Measurements from ENCODE around the gene DNASE1L3.
A peak's percentile ranks its signal among the peaks of the same experiment; 100 is the strongest.

DNASE1L3 gene

DNA sequence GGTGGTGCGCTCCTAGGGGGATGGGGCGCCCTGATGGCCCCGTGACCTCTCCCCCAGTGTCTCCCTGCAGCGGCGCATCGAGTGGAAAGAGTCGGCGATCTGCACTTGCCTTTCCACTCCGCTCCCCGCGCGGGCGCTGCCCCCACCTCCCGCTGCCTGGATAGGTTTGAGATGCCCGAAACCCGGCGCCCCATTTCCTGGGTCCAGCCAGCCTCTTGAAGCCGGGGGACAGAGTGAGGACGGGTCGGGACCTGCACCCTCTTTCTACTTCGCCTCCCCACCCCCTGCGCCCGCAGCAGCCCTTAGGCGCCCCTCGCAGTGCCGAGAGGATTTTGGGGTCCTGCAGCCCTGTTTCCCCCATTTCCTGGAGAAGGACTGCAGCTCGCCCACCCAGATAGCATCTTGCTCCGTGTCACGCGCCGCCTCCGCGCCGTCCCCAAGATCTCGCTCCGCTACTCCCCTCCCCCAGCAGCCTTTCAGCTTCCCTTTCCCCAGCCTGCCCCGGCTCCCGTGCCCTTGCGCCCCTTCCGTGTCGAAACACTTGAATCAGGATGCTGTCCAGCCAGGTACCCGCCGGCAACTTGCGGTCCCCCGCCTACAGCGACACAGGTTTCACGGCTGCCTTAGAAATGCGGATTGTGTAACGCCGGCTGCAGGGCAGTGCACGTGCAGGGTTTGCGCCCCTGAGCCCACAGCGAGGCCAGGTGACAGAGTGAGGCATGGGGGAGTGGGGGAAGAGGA is 27.3 kb upstream of the DNASE1L3 start:
- peak overlapping the region; percentile 100 for H3K4me2 ChIP-seq (ENCODE audit: low read length)
- no peaks in the 10 kb centered on the region for H3K9me3 ChIP-seq (ENCODE audit: low read length)
- H2AFZ ChIP-seq (ENCODE audit: low read length), result no peak overlapping the region
- H3K4me1 ChIP-seq (ENCODE audit: insufficient read depth, low read length, severe bottlenecking), result peaks cover 18% of the 10 kb centered on the region
- TF ChIP-seq, protein P1, sequence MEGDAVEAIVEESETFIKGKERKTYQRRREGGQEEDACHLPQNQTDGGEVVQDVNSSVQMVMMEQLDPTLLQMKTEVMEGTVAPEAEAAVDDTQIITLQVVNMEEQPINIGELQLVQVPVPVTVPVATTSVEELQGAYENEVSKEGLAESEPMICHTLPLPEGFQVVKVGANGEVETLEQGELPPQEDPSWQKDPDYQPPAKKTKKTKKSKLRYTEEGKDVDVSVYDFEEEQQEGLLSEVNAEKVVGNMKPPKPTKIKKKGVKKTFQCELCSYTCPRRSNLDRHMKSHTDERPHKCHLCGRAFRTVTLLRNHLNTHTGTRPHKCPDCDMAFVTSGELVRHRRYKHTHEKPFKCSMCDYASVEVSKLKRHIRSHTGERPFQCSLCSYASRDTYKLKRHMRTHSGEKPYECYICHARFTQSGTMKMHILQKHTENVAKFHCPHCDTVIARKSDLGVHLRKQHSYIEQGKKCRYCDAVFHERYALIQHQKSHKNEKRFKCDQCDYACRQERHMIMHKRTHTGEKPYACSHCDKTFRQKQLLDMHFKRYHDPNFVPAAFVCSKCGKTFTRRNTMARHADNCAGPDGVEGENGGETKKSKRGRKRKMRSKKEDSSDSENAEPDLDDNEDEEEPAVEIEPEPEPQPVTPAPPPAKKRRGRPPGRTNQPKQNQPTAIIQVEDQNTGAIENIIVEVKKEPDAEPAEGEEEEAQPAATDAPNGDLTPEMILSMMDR (IDR thresholded peaks at IDR 0.05; ENCODE audit: low read length), result no peak
- TF ChIP-seq EZH2 (IDR thresholded peaks at IDR 0.05; ENCODE audit: borderline replicate concordance, low read length), result no peak
- H3K9me2 ChIP-seq (ENCODE audit: low read depth, low read length), result no peaks in the 10 kb centered on the region
- H3K9ac ChIP-seq (ENCODE audit: low read length), result peak overlapping the region; percentile 70
- H4K20me1 ChIP-seq (ENCODE audit: insufficient read depth, low read length), result no peaks in the 10 kb centered on the region
- H3K4me3 ChIP-seq (ENCODE audit: low read depth, low read length, poor library complexity, severe bottlenecking), result peak overlapping the region; percentile 71
- no peaks in the 10 kb centered on the region for H3K36me3 ChIP-seq (ENCODE audit: insufficient read depth, low read length)
- H3F3A ChIP-seq (ENCODE audit: insufficient read depth, low read length), result no peaks in the 10 kb centered on the region
- no peaks in the 10 kb centered on the region for H3K79me2 ChIP-seq (ENCODE audit: insufficient read depth, low read length)
- H3K27me3 ChIP-seq (ENCODE audit: insufficient read depth, low read length), result no peaks in the 10 kb centered on the region; the same call in 1 of the 2 replicates
- no peak overlapping the region for H3K27ac ChIP-seq (ENCODE audit: low read depth, low read length, poor library complexity, severe bottlenecking)

DNA sequence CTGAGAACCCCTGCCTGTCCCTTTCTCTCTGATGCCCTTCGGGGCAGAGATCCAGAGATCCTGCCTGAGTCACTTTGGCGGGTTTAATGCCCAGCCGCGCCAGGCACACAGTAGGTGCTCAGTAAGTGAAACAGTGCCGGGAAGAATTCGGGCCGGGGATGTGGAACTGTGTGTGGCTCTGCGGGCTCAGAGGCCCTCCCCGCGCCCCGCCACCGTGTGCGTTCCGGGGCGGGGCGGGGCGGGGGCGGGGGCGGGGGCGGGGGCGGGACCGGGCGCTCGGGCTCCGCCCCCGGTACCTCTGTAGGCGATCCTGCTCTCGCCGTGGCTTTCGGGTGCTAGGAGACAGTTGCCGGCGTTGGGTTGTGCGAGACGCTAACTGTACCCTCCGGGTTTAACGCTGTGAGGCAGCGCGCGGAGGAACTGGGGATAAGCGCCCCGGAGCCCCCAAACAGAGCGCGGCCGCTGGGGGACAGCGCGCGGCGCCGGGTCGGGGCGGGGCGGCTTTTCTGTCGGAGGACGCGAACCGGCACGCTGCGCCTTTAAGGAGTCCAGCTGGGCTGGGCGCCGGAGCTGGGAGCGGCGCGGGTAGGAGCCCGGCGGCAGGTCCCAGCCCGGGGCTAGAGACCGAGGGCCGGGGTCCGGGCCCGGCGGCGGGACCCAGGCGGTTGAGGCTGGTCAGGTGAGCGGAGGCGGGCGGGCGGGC is 26.6 kb upstream of the DNASE1L3 start, which contains the start of gene ABHD6:
Gene ABHD6 (plus strand): TSS at position 555 of the 703 bp plus-strand sequence. CDS start 18,795 bp downstream, outside the sequence.
- TF ChIP-seq, protein P1 (IDR thresholded peaks at IDR 0.05; ENCODE audit: low read length), result peak; percentile 55
- no peak for TF ChIP-seq EZH2 (IDR thresholded peaks at IDR 0.05; ENCODE audit: borderline replicate concordance, low read length)
- no peak within 1 kb of the TSS for H3K27ac ChIP-seq (ENCODE audit: low read depth, low read length, poor library complexity, severe bottlenecking)

DNA sequence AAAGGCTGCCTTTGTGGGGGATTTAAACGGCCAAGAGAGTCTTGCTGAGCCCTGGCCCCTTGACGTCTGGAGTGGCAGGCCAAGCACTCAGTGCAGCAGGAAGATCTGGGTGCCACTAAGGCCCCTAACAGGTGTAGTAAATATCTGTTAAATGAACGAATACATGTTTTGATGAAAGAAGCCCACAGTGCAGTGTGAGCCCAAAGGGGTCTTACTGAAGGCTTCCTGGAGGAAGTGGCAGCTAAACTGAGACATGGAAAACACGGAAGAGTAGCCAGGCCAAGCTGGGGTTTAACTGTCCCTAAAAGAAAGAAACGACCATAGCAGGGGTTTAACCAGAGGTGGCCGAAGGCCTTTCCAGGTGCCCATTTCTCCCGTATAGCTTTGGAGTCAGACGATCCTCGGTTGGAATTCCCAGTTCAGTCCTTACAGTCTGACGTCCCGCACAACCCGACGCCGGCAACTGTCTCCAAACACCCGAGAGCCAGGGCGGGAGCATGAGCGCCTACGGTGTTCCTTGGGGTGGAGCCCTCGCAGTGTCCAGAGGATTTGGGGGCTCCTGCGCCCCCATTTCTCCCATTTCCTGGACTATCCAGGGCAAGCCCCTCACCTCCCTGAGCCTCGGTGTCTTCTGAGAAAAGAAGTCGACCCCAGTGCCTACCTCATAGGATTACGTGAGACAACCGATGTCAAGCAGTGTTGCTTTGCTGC is 25.9 kb upstream of the DNASE1L3 start:
- Histone ChIP-seq H3K9me2 (ENCODE audit: low read depth, low read length) (no peaks in the 10 kb centered on the region), H3K36me3 (ENCODE audit: insufficient read depth, low read length) (no peaks in the 10 kb centered on the region), H3K9me3 (ENCODE audit: low read length) (no peaks in the 10 kb centered on the region), H3F3A (ENCODE audit: insufficient read depth, low read length) (no peaks in the 10 kb centered on the region), H2AFZ (ENCODE audit: low read length) (peak overlapping the region; percentile 99), H3K4me1 (ENCODE audit: insufficient read depth, low read length, severe bottlenecking) (peaks cover 18% of the 10 kb centered on the region), H3K79me2 (ENCODE audit: insufficient read depth, low read length) (no peaks in the 10 kb centered on the region), H3K9ac (ENCODE audit: low read length) (peak overlapping the region; percentile 81), H3K27ac (ENCODE audit: low read depth, low read length, poor library complexity, severe bottlenecking) (no peak overlapping the region), H3K4me3 (ENCODE audit: low read depth, low read length, poor library complexity, severe bottlenecking) (peak overlapping the region; percentile 71), H3K27me3 (ENCODE audit: insufficient read depth, low read length) (no peaks in the 10 kb centered on the region; the same call in 1 of the 2 replicates), H3K4me2 (ENCODE audit: low read length) (peak overlapping the region; percentile 100), H4K20me1 (ENCODE audit: insufficient read depth, low read length) (no peaks in the 10 kb centered on the region)
- TF ChIP-seq EZH2 (IDR thresholded peaks at IDR 0.05; ENCODE audit: borderline replicate concordance, low read length), result no peak
- TF ChIP-seq, protein P1 (IDR thresholded peaks at IDR 0.05; ENCODE audit: low read length), result no peak

More for the DNA sequence above, 26.6 kb upstream of the DNASE1L3 start, which contains the start of gene ABHD6:
- no peaks in the 10 kb centered on the region; the same call in 1 of the 2 replicates for H3K27me3 ChIP-seq (ENCODE audit: insufficient read depth, low read length)
- no peaks in the 10 kb centered on the region for H3K36me3 ChIP-seq (ENCODE audit: insufficient read depth, low read length)
- H3K9me2 ChIP-seq (ENCODE audit: low read depth, low read length), result no peaks in the 10 kb centered on the region
- no peaks in the 10 kb centered on the region for H3F3A ChIP-seq (ENCODE audit: insufficient read depth, low read length)
- H2AFZ ChIP-seq (ENCODE audit: low read length), result peak within 1 kb of the TSS; percentile 99
- peak within 1 kb of the TSS; percentile 100 for H3K4me2 ChIP-seq (ENCODE audit: low read length)
- H3K4me3 ChIP-seq (ENCODE audit: low read depth, low read length, poor library complexity, severe bottlenecking), result peak within 1 kb of the TSS; percentile 71
- H3K4me1 ChIP-seq (ENCODE audit: insufficient read depth, low read length, severe bottlenecking), result peaks cover 18% of the 10 kb centered on the region
- H3K9ac ChIP-seq (ENCODE audit: low read length), result peak within 1 kb of the TSS; percentile 81
- H3K79me2 ChIP-seq (ENCODE audit: insufficient read depth, low read length), result no peaks in the 10 kb centered on the region
- no peaks in the 10 kb centered on the region for H4K20me1 ChIP-seq (ENCODE audit: insufficient read depth, low read length)
- H3K9me3 ChIP-seq (ENCODE audit: low read length), result no peaks in the 10 kb centered on the region
